GM23248 (cell line): Measurements from ENCODE around the gene BIK. TPM values are rescaled to one million over a fixed set of nuclear protein-coding genes. Genes with fewer than 3 reads are reported as not detected.

Experiments used
- DNase-seq: peaks from one replicate; pipeline ENCODE4 v3.0.0-alpha.2; 2015
- H2AFZ ChIP-seq: fragments of 200-600 bp; sonication (generic); 2 replicates; pipeline ENCODE4 v1.6.1; 2016; ENCODE audit warnings: antibody characterized with exemption
- H3F3A ChIP-seq: fragments of 200-600 bp; sonication (generic); 2 replicates; pipeline ENCODE4 v1.6.1; 2016; ENCODE audit warnings: mild to moderate bottlenecking, antibody characterized with exemption, mixed run types; ENCODE audit not compliant: insufficient read depth
- H3K27ac ChIP-seq: fragments of 200-600 bp; sonication (generic); 2 replicates; pipeline ENCODE4 v1.5.1; 2016; ENCODE audit warnings: mild to moderate bottlenecking
- H3K27me3 ChIP-seq: fragments of 200-600 bp; sonication (generic); replicated peaks from 2 replicates; pipeline ENCODE4 v1.6.1; 2016; ENCODE audit warnings: mild to moderate bottlenecking; ENCODE audit not compliant: insufficient read depth
- H3K36me3 ChIP-seq: fragments of 200-600 bp; sonication (generic); 2 replicates; pipeline ENCODE4 v1.6.1; 2016; ENCODE audit warnings: low read depth, mild to moderate bottlenecking
- H3K4me1 ChIP-seq: fragments of 200-600 bp; sonication (generic); 2 replicates; pipeline ENCODE4 v1.6.1; 2016; ENCODE audit warnings: mild to moderate bottlenecking; ENCODE audit not compliant: insufficient read depth
- H3K4me2 ChIP-seq: fragments of 200-600 bp; sonication (generic); one replicate; pipeline ENCODE4 v1.6.1; 2016; ENCODE audit warnings: mild to moderate bottlenecking; ENCODE audit not compliant: unreplicated experiment
- H3K4me3 ChIP-seq: fragments of 200-600 bp; sonication (generic); 2 replicates; pipeline ENCODE4 v1.5.1; 2016; ENCODE audit warnings: mild to moderate bottlenecking
- H3K79me2 ChIP-seq: fragments of 200-600 bp; sonication (generic); 2 replicates; pipeline ENCODE4 v1.6.1; 2016; ENCODE audit warnings: mild to moderate bottlenecking; ENCODE audit not compliant: insufficient read depth
- H3K9ac ChIP-seq: fragments of 200-600 bp; sonication (generic); 2 replicates; pipeline ENCODE4 v1.6.1; 2016; ENCODE audit warnings: mild to moderate bottlenecking
- H3K9me2 ChIP-seq: fragments of 200-600 bp; sonication (generic); 2 replicates; pipeline ENCODE4 v1.6.1; 2016; ENCODE audit warnings: mixed run types, mild to moderate bottlenecking, moderate library complexity; ENCODE audit not compliant: insufficient read depth
- H3K9me3 ChIP-seq: fragments of 200-600 bp; sonication (generic); one replicate; pipeline ENCODE4 v1.6.1; 2017; ENCODE audit warnings: low read depth
- H4K20me1 ChIP-seq: fragments of 200-600 bp; sonication (generic); 2 replicates; pipeline ENCODE4 v1.6.0; 2016; ENCODE audit not compliant: insufficient read depth
- EZH2 ChIP-seq: fragments of 200-600 bp; sonication (generic); IDR thresholded peaks from 2 replicates; pipeline ENCODE4 v1.6.1; 2018; ENCODE audit warnings: antibody characterized with exemption, mild to moderate bottlenecking; ENCODE audit not compliant: insufficient read depth, poor library complexity, severe bottlenecking
- EZH2phosphoT487 ChIP-seq: fragments of 200-600 bp; sonication (generic); IDR thresholded peaks from 2 replicates; pipeline ENCODE4 v1.6.1; 2018; ENCODE audit warnings: antibody characterized with exemption, moderate library complexity, mild to moderate bottlenecking, low read depth; ENCODE audit not compliant: insufficient read depth
- WGBS, 2 experiments: methylation state at CpG; one replicate each; pipeline ENCODE4 v1.1.6; 2015 to 2017; ENCODE audit warnings: low lambda C conversion rate in 2 of 2, low coverage in 1 of 2; ENCODE audit errors: missing lambda C conversion rate in 2 of 2; 5-methylcytosine and 5-hydroxymethylcytosine counted together
- in situ Hi-C: fragments of 300-500 bp; cut with MboI; formaldehyde crosslinking; loops from 2 replicates; pipeline ENCODE4 v1.15.0; 2020
- polyA plus RNA-seq: library from polyadenylated mRNA; unstranded; fragments of >200 nt; fragmentation: Nextera tagmentation; extraction: Ambion mirVana; gene quantifications from 2 replicates; pipeline ENCODE4 v1.2.1, GENCODE V29; 2016
- total RNA-seq: library from RNA; depleted of rRNA; stranded (reverse); fragments of >200 nt; shearing (Covaris generic); gene quantifications from 2 replicates; pipeline ENCODE4 v1.2.3, GENCODE V29; 2014; rRNA removed

BIK gene, protein sequence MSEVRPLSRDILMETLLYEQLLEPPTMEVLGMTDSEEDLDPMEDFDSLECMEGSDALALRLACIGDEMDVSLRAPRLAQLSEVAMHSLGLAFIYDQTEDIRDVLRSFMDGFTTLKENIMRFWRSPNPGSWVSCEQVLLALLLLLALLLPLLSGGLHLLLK
- total RNA-seq = not detected in 2 replicates
- not detected in 2 replicates for polyA plus RNA-seq

DNA sequence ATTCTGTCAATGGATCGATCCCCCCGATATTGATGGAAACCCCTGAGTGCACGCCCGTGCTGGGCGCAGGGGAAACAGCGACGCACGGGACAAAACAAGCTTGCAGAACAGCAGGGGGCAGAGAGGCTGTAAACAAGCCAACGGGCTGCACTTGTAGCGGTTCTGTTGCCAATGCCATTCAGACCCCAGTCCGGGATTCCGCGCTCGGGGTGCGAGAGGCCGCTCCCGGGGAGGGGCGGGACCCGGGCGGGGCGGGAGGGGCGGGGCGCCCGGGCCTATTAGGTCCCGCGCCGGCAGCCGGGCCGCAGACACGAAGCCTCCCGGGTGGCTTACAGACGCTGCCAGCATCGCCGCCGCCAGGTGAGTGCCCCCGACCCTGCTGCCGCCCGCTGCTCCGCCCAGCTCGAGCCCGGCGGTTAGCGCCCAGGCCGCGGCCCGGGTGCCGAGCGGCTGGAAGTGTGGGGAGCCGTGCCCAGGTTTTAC, at the start of gene BIK:
Gene BIK, plus strand, starts transcription at position 307 of the 483 bp plus-strand sequence. CDS start 13,273 bp downstream, outside the sequence.
- H3K27ac ChIP-seq = no peak within 1 kb of the TSS
- H4K20me1 ChIP-seq = no peaks in the 10 kb centered on the region
- H3K9me2 ChIP-seq = no peaks in the 10 kb centered on the region
- H3K4me2 ChIP-seq = peak within 1 kb of the TSS; percentile 87
- in situ Hi-C loops = no loop called here
- TF ChIP-seq EZH2 (peak; percentile 75), EZH2phosphoT487 (no peak; the same call in 1 of the 2 replicates)
- 2% methylated on average over 23 to 31 of the region's 49 CpGs for WGBS, 2 experiments
- H3K27me3 ChIP-seq = peaks cover 25% of the 10 kb centered on the region
- H2AFZ ChIP-seq = peak within 1 kb of the TSS; percentile 63
- no peak within 1 kb of the TSS for H3K9ac ChIP-seq
- H3K9me3 ChIP-seq = no peaks in the 10 kb centered on the region
- H3F3A ChIP-seq = no peaks in the 10 kb centered on the region
- no peaks in the 10 kb centered on the region for H3K36me3 ChIP-seq
- no peaks in the 10 kb centered on the region for H3K79me2 ChIP-seq
- H3K4me3 ChIP-seq = peak within 1 kb of the TSS; percentile 64
- peak; percentile 44 for DNase-seq
- H3K4me1 ChIP-seq = no peaks in the 10 kb centered on the region

- Histone ChIP-seq H3K9me3 (no peaks in the 10 kb centered on the region), H3K27me3 (no peaks in the 10 kb centered on the region), H3K4me1 (peaks cover 14% of the 10 kb centered on the region), H3K9ac (no peak overlapping the region), H3F3A (peaks cover 13% of the 10 kb centered on the region), H2AFZ (no peak overlapping the region), H3K36me3 (0 out of 2 replicates have a peak, but pooled peaks cover 4% of the 10 kb centered on the region), H4K20me1 (no peaks in the 10 kb centered on the region), H3K9me2 (no peaks in the 10 kb centered on the region), H3K4me3 (no peak overlapping the region), H3K4me2 (no peak overlapping the region), H3K27ac (no peak overlapping the region), H3K79me2 (no peaks in the 10 kb centered on the region)
- no peak for TF ChIP-seq EZH2phosphoT487
- no peak for TF ChIP-seq EZH2
- WGBS, 2 experiments = 96 to 99% methylated on average over 7 of the region's 7 CpGs
- in situ Hi-C loops = no loop called here
- no peak for DNase-seq
Observed at GRCh38 chr22:43066134-43066533, 44.4 kb upstream of the BIK start.

DNA sequence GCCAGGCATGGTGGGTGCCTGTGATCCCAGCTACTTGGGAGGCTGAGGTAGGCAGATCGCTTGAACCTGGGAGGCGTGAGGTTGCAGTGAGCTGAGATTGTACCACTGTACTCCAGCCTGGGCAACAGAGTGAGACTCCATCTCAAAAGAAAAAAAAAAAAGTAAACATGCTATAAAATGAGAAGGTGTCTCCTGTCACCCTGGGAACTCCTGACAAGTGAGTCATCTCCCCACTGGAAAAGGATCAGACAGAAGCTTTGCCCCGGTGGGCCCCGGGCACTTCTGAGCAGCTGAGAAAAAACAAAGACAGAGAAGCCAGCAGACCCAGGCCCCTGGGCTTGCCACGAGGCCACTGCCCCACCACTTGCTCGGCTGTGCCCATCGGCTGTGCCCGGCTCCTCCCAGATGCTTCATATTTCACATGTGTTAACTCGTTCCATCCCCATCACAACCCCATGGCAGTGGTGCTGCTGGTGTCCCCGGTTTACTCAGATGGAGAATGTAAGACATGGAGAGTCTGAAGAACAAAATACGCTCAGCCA, 43.6 kb upstream of the BIK start:
- Histone ChIP-seq H4K20me1 (no peaks in the 10 kb centered on the region), H3K9ac (peak overlapping the region; percentile 82)
- WGBS, 2 experiments = 36 to 40% methylated on average over 11 of the region's 11 CpGs

DNA sequence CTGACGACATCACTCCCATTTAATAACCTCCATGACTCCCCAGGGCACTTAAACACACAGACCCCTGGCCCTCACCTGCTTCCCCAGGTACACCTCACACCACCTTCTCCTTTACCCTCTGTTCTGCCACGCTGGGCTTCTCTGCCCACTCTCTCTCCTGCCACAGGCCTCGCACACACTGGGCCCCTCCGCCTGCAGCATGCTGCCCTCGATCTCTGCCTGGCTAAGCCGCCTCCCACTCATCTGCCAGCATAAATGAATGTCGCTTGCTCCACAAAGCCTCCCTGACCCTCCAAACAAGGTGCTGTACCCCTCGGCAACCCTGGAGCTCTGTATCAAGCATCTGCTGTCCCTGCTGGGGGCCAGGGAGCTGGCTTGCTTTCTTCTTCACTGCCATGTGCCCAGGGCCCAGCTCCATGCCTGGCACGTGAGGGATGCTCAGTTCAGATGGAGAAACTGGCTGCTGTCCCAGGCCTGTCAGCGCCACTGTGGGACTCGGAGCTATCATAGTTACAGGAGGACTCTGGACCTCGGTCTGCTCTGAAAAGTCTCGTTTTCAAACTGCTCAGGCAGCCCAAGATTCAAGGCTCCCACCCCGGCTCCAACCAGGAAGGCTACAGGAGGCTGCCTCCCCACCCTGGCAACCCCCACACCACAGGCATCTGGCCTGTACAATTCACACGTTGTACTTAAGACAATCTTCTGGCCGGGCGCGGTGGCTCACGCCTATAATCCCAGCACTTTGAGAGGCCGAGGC, 33.3 kb upstream of the BIK start:
- H3K9ac ChIP-seq = no peak overlapping the region
- in situ Hi-C loops = no loop called here
- no peaks in the 10 kb centered on the region for H3K79me2 ChIP-seq
- no peaks in the 10 kb centered on the region for H3K36me3 ChIP-seq
- H3K27ac ChIP-seq = no peak overlapping the region
- H2AFZ ChIP-seq = no peak overlapping the region
- H3K9me3 ChIP-seq = no peaks in the 10 kb centered on the region
- H3F3A ChIP-seq = no peaks in the 10 kb centered on the region
- H3K4me2 ChIP-seq = no peak overlapping the region
- H3K9me2 ChIP-seq = no peaks in the 10 kb centered on the region
- no peaks in the 10 kb centered on the region for H3K4me1 ChIP-seq
- no peak overlapping the region for H3K4me3 ChIP-seq
- H4K20me1 ChIP-seq = no peaks in the 10 kb centered on the region
- H3K27me3 ChIP-seq = no peaks in the 10 kb centered on the region
- TF ChIP-seq EZH2phosphoT487 (no peak), EZH2 (no peak)
- DNase-seq = no peak
- 49 to 60% methylated on average over 19 to 20 of the region's 20 CpGs for WGBS, 2 experiments

More for the DNA sequence above, 43.6 kb upstream of the BIK start:
- Histone ChIP-seq H3K4me2 (peak overlapping the region; percentile 59), H3F3A (peaks cover 13% of the 10 kb centered on the region), H3K4me1 (peaks cover 14% of the 10 kb centered on the region), H3K27me3 (no peaks in the 10 kb centered on the region), H3K27ac (peak overlapping the region; percentile 99), H3K4me3 (no peak overlapping the region), H3K36me3 (0 out of 2 replicates have a peak, but pooled peaks cover 4% of the 10 kb centered on the region), H3K79me2 (no peaks in the 10 kb centered on the region), H3K9me3 (no peaks in the 10 kb centered on the region), H2AFZ (no peak overlapping the region), H3K9me2 (no peaks in the 10 kb centered on the region)
- TF ChIP-seq EZH2phosphoT487 = no peak
- TF ChIP-seq EZH2 = no peak
- in situ Hi-C loops = no loop called here
- DNase-seq = peak; percentile 78
